Testis (tissue), 3 donors: Measurements from ENCODE around the gene OR6S1. TPM values are rescaled to one million over a fixed set of nuclear protein-coding genes. Genes with fewer than 3 reads are reported as not detected.
A peak's percentile ranks its signal among the peaks of the same experiment; 100 is the strongest.

Experiments used
- DNase-seq: peaks from one replicate; pipeline ENCODE4 v3.0.0-alpha.2; 2019
- H3K27ac ChIP-seq, 2 donors: fragments of 200-600 bp; sonication (generic); one replicate each; pipeline ENCODE4 v1.5.1; 2019
- H3K27me3 ChIP-seq: fragments of 200-600 bp; sonication (generic); one replicate; pipeline ENCODE4 v1.5.1; 2019
- H3K36me3 ChIP-seq: fragments of 200-600 bp; sonication (generic); one replicate; pipeline ENCODE4 v1.5.1; 2017; ENCODE audit warnings: low read depth; ENCODE audit errors: missing control alignments
- H3K4me1 ChIP-seq: fragments of 200-600 bp; sonication (generic); one replicate; pipeline ENCODE4 v1.5.1; 2019
- H3K4me3 ChIP-seq, 2 donors: fragments of 200-600 bp; sonication (generic); one replicate each; pipeline ENCODE4 v1.5.1; 2017 to 2019
- H3K9me3 ChIP-seq: fragments of 200-600 bp; sonication (generic); one replicate; pipeline ENCODE4 v1.5.1; 2017
- POLR2A ChIP-seq: fragments of 450-650 bp; IDR thresholded peaks from one replicate; pipeline ENCODE4 v1.6.1; 2017; ENCODE audit warnings: antibody characterized with exemption, mild to moderate bottlenecking, moderate library complexity
- WGBS, 2 donors: methylation state at CpG; one replicate each; pipeline ENCODE4 v1.1.5; 2018; 5-methylcytosine and 5-hydroxymethylcytosine counted together
- intact Hi-C: fragments of 100-400 bp; cut with DNase I; formaldehyde crosslinking; loops from one replicate; pipeline ENCODE4 v1.15.1; 2023; ENCODE audit warnings: low total_unique reads
- polyA plus RNA-seq: library from polyadenylated mRNA; stranded (reverse); fragments of 350-450 nt; fragmentation: Illumina TruSeq; extraction: RNeasy Lipid Tissue Mini Kit (QIAGEN cat#74804); gene quantifications from one replicate; pipeline ENCODE4 v1.2.3, GENCODE V29; 2014; ENCODE audit warnings: low read depth, low replicate concordance; ENCODE audit not compliant: insufficient read depth
- total RNA-seq, 2 donors: library from RNA; depleted of rRNA; stranded (reverse); fragments of >200 nt; gene quantifications; one replicate each; pipeline ENCODE4 v1.2.3, GENCODE V29; 2016
- TF ChIP-seq, protein P1 (sequence below), 3 experiments: fragments of 450-650 bp in 2 of 3; fragments of 200-600 bp in 1 of 3; sonication (generic) in 1 of 3; IDR thresholded peaks; one replicate each; pipeline ENCODE4 v1.5.1; 2016 to 2019; ENCODE audit warnings: antibody characterized with exemption in 3 of 3, mild to moderate bottlenecking in 2 of 3, moderate library complexity in 1 of 3

The OR6S1 gene
- total and polyA plus RNA-seq, 3 donors from 2014 or later: 0.68 TPM; not detected in 2

GRCh38 chr14:20656274-20656673 is 14.8 kb upstream of the OR6S1 start:
- no peaks in the 10 kb centered on the region for H3K4me1 ChIP-seq
- no peaks in the 10 kb centered on the region for H3K27me3 ChIP-seq
- no peaks in the 10 kb centered on the region for H3K9me3 ChIP-seq
- H3K4me3 ChIP-seq: no peak overlapping the region
- no peak overlapping the region for H3K27ac ChIP-seq
- TF ChIP-seq, protein P1, sequence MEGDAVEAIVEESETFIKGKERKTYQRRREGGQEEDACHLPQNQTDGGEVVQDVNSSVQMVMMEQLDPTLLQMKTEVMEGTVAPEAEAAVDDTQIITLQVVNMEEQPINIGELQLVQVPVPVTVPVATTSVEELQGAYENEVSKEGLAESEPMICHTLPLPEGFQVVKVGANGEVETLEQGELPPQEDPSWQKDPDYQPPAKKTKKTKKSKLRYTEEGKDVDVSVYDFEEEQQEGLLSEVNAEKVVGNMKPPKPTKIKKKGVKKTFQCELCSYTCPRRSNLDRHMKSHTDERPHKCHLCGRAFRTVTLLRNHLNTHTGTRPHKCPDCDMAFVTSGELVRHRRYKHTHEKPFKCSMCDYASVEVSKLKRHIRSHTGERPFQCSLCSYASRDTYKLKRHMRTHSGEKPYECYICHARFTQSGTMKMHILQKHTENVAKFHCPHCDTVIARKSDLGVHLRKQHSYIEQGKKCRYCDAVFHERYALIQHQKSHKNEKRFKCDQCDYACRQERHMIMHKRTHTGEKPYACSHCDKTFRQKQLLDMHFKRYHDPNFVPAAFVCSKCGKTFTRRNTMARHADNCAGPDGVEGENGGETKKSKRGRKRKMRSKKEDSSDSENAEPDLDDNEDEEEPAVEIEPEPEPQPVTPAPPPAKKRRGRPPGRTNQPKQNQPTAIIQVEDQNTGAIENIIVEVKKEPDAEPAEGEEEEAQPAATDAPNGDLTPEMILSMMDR (IDR thresholded peaks at IDR 0.05): no peak
- TF ChIP-seq POLR2A: no peak
- WGBS, 2 donors: 85 to 87% methylated on average over 4 of the region's 4 CpGs
- no peaks in the 10 kb centered on the region for H3K36me3 ChIP-seq
- intact Hi-C loops: no loop called here
- no peak for DNase-seq

- H3K36me3 ChIP-seq: no peaks in the 10 kb centered on the region
- no peaks in the 10 kb centered on the region for H3K9me3 ChIP-seq
- 70 to 83% methylated on average over 4 of the region's 4 CpGs for WGBS, 2 donors
- no peak overlapping the region for H3K27ac ChIP-seq
- H3K4me1 ChIP-seq: no peaks in the 10 kb centered on the region
- no peaks in the 10 kb centered on the region for H3K27me3 ChIP-seq
- no peak for TF ChIP-seq POLR2A
- TF ChIP-seq, protein P1 (IDR thresholded peaks at IDR 0.05): no peak
- DNase-seq: no peak
- intact Hi-C loops: no loop called here
- H3K4me3 ChIP-seq: no peak overlapping the region
These were observed 14.4 kb upstream of the OR6S1 start for GRCh38 chr14:20655851-20656250.

GRCh38 chr14:20652996-20653975 is 11.8 kb upstream of the OR6S1 start:
- Histone ChIP-seq H3K27me3 (no peaks in the 10 kb centered on the region), H3K4me1 (no peaks in the 10 kb centered on the region), H3K4me3 (peak overlapping the region; percentile 20 to 48), H3K36me3 (no peaks in the 10 kb centered on the region), H3K9me3 (no peaks in the 10 kb centered on the region), H3K27ac (peak overlapping the region in 1 of 2 donors; percentile 56)
- DNase-seq: peak; percentile 85
- no peak for TF ChIP-seq POLR2A
- TF ChIP-seq, protein P1 (IDR thresholded peaks at IDR 0.05): no peak
- intact Hi-C loops: no loop called here
- 2% methylated on average over 39 of the region's 39 CpGs for WGBS, 2 donors

GRCh38 chr14:20645481-20645880 is 4.0 kb upstream of the OR6S1 start:
- no peak for TF ChIP-seq POLR2A
- TF ChIP-seq, protein P1 (IDR thresholded peaks at IDR 0.05): no peak
- intact Hi-C loops: no loop called here
- Histone ChIP-seq H3K4me1 (peaks cover 12% of the 10 kb centered on the region), H3K4me3 (no peak overlapping the region), H3K36me3 (no peaks in the 10 kb centered on the region), H3K9me3 (no peaks in the 10 kb centered on the region), H3K27ac (no peak overlapping the region), H3K27me3 (no peaks in the 10 kb centered on the region)
- no peak for DNase-seq
- WGBS, 2 donors: 87 to 88% methylated on average over 1 of the region's 1 CpG
